Natural killer cell (primary cell): ENCODE measurements around the gene AR. TPM values are rescaled to one million over a fixed set of nuclear protein-coding genes. Genes with fewer than 3 reads are reported as not detected.

Source experiments
- ATAC-seq, 3 donors: fragments of 150-1000 bp in 2 of 3; fragments of 200-7000 bp in 1 of 3; cut with Tn5 transposase; 1 replicate in 1 of 3; 2 replicates in 2 of 3; pipeline ENCODE4 v1.10.0; 2021; ENCODE audit warnings: mild to moderate bottlenecking in 2 of 3, moderate library complexity in 2 of 3
- DNase-seq, 2 donors: peaks; one replicate each; pipeline versions ENCODE4 v3.0.0 to v3.0.0-alpha.2; 2013 to 2021; ENCODE audit warnings: mixed read lengths in 1 of 2
- H3K27ac ChIP-seq: one replicate; pipeline ENCODE4 v1.5.1; 2013; ENCODE audit warnings: mild to moderate bottlenecking, low read length
- H3K27me3 ChIP-seq: one replicate; pipeline ENCODE4 v1.6.1; 2013; ENCODE audit warnings: low read length; ENCODE audit not compliant: control insufficient read depth, insufficient read depth
- H3K36me3 ChIP-seq: one replicate; pipeline ENCODE4 v1.6.1; 2013; ENCODE audit warnings: low read length; ENCODE audit not compliant: control insufficient read depth, insufficient read depth
- H3K4me1 ChIP-seq: one replicate; pipeline ENCODE4 v1.6.1; 2013; ENCODE audit warnings: low read length; ENCODE audit not compliant: control insufficient read depth, insufficient read depth
- H3K4me3 ChIP-seq: one replicate; pipeline ENCODE4 v1.5.1; 2013; ENCODE audit warnings: low read length
- H3K9me3 ChIP-seq: one replicate; pipeline ENCODE4 v1.6.1; 2013; ENCODE audit warnings: low read length; ENCODE audit not compliant: control insufficient read depth, insufficient read depth
- H3K27ac Mint-ChIP-seq, 2 donors: one replicate each; pipeline ENCODE4 v1.8.0; 2022; ENCODE audit warnings: mild to moderate bottlenecking in 2 of 2, mixed read lengths in 2 of 2, moderate library complexity in 1 of 2
- H3K27me3 Mint-ChIP-seq, 2 donors: one replicate each; pipeline ENCODE4 v1.8.0; 2022; ENCODE audit warnings: low read depth in 2 of 2, mixed read lengths in 2 of 2
- H3K36me3 Mint-ChIP-seq: one replicate; pipeline ENCODE4 v1.8.0; 2022; ENCODE audit warnings: mixed read lengths
- H3K4me1 Mint-ChIP-seq, 2 donors: one replicate each; pipeline ENCODE4 v1.8.0; 2022; ENCODE audit warnings: mixed read lengths in 2 of 2
- H3K4me3 Mint-ChIP-seq: one replicate; pipeline ENCODE4 v1.8.0; 2022; ENCODE audit warnings: mild to moderate bottlenecking, moderate library complexity, mixed read lengths
- H3K9me3 Mint-ChIP-seq, 2 donors: one replicate each; pipeline ENCODE4 v1.8.0; 2022; ENCODE audit warnings: mixed read lengths in 2 of 2
- WGBS: methylation state at CpG from one replicate; pipeline ENCODE4 v1.1.7; 2013; ENCODE audit warnings: missing lambda C conversion rate; ENCODE audit not compliant: insufficient coverage; 5-methylcytosine and 5-hydroxymethylcytosine counted together
- intact Hi-C: fragments of 100-400 bp; cut with micrococcal nuclease; formaldehyde crosslinking; loops from one replicate; pipeline ENCODE4 v1.14.2; 2022
- total RNA-seq, 4 donors: library from RNA; stranded (reverse); fragments of 120-200 nt in 1 of 4; gene quantifications; one replicate each; pipeline versions ENCODE4 v1.2.3 to v1.2.4, GENCODE V29; 2013 to 2022
- TF ChIP-seq, protein P1 (sequence below): fragments of 200-600 bp; IDR thresholded peaks from one replicate; pipeline ENCODE4 v1.8.0; 2022; ENCODE audit warnings: antibody characterized with exemption

The AR gene
- total RNA-seq, 3 donors from 2014 or later (not counting 1 experiment from before 2014, with no cell fraction given) = 0.02 TPM; not detected in 2

DNA sequence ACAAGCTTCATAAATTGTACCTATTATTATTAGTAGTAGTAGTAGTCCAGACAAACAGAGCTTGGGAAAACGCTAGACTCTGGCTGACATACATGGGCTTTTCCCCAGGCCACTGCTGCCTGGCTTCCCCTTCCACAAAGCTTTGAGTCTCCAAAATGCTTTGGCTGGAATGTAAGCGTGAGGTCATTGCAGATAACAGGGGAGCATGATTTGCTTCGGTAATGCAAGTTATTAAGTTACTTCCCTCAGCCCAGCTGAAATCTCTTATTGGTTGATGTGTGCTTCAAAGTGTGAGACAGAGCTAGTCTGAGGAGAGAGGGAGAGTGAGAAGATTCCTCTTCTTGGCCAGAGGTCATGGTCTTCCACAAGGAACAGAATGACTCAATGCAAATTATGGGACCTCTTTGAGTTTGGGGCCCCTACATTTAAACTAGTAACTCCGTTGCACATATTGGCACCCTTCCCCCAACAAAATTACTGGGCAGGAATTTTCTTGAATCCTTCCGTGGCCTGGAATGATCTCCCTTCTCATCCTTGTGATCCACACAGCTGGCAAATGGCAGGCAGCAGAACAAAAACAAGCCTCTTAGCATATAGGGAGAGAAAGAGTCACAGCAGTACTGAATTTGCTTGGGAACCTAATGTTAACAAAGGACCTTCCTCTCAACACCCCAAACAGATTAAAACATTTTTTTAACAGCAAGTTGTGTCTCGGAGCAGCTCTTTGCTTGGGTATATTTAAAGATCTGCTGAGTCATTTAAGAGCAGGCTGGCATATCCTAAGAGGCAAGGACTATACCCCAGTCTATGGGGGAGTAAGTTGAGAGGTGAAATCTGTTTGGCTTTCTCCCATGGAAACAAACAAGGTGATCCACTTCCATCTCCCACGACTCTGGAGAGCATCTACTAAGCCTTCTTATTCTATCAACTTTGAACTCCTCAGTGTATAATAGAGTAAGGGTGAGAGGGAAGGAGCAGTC is 19.9 kb downstream of the AR start:
- H3K36me3 ChIP-seq = no peaks in the 10 kb centered on the region
- H3K9me3 Mint-ChIP-seq = no peaks in the 10 kb centered on the region
- no peaks in the 10 kb centered on the region for H3K9me3 ChIP-seq
- H3K27me3 Mint-ChIP-seq = peaks cover 0 to 7% of the 10 kb centered on the region in 2 donors
- DNase-seq = no peak
- H3K4me3 Mint-ChIP-seq = no peak overlapping the region
- no peaks in the 10 kb centered on the region for H3K4me1 ChIP-seq
- H3K36me3 Mint-ChIP-seq = no peaks in the 10 kb centered on the region
- H3K4me3 ChIP-seq = no peak overlapping the region
- ATAC-seq = no peak
- TF ChIP-seq, protein P1, sequence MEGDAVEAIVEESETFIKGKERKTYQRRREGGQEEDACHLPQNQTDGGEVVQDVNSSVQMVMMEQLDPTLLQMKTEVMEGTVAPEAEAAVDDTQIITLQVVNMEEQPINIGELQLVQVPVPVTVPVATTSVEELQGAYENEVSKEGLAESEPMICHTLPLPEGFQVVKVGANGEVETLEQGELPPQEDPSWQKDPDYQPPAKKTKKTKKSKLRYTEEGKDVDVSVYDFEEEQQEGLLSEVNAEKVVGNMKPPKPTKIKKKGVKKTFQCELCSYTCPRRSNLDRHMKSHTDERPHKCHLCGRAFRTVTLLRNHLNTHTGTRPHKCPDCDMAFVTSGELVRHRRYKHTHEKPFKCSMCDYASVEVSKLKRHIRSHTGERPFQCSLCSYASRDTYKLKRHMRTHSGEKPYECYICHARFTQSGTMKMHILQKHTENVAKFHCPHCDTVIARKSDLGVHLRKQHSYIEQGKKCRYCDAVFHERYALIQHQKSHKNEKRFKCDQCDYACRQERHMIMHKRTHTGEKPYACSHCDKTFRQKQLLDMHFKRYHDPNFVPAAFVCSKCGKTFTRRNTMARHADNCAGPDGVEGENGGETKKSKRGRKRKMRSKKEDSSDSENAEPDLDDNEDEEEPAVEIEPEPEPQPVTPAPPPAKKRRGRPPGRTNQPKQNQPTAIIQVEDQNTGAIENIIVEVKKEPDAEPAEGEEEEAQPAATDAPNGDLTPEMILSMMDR = no peak
- intact Hi-C loops = no loop called here
- H3K27ac ChIP-seq = no peak overlapping the region
- no peaks in the 10 kb centered on the region for H3K27me3 ChIP-seq
- 79% methylated on average over 3 of the region's 7 CpGs for WGBS
- H3K27ac Mint-ChIP-seq = no peak overlapping the region
- H3K4me1 Mint-ChIP-seq = no peaks in the 10 kb centered on the region

DNA sequence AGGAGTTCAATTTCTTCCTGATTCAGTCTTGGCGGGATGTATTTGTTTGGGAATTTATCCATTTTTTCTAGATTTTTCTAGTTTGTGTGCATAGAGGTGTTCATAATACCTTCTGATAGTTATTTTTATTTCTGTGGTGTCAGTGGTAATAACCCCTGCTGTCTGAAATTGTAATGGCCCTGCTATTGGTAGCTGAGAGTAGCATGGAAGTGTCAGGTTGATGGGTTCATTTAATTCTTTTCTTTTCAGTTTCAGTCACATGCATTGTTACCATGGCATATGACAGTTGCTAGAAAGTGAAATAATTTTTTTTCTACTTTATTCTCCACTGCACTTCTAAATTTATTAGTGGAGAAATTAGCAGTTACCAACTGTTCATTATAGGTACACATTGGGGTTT is 20.7 kb downstream of the AR start:
- Mint-ChIP-seq H3K4me3 (no peak overlapping the region), H3K9me3 (no peaks in the 10 kb centered on the region)
- no peak for ATAC-seq

DNA sequence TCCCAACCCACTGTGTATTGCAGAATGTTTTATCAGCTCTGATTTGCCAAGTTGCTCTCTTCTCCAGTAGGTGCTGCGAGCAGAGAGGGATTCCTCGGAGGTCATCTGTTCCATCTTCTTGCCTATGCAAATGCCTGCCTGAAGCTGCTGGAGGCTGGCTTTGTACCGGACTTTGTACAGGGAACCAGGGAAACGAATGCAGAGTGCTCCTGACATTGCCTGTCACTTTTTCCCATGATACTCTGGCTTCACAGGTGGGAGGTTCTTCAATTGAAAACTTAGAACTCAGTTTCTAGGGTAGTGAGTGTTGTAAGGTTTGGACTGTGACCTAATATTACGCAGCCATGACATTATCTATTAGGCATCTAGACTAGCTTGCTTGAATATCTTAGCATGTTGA is 24.9 kb downstream of the AR start:
- DNase-seq (no peak), ATAC-seq (no peak)
- Mint-ChIP-seq H3K36me3 (no peaks in the 10 kb centered on the region), H3K9me3 (no peaks in the 10 kb centered on the region), H3K4me1 (no peaks in the 10 kb centered on the region), H3K27ac (no peak overlapping the region), H3K4me3 (no peak overlapping the region), H3K27me3 (peaks cover 0 to 13% of the 10 kb centered on the region in 2 donors)
- H3K4me1 ChIP-seq = no peaks in the 10 kb centered on the region
- no peaks in the 10 kb centered on the region for H3K27me3 ChIP-seq
- TF ChIP-seq, protein P1 = no peak
- 91% methylated on average over 4 of the region's 5 CpGs for WGBS
- H3K9me3 ChIP-seq = no peaks in the 10 kb centered on the region
- H3K27ac ChIP-seq = no peak overlapping the region
- no peak overlapping the region for H3K4me3 ChIP-seq
- no peaks in the 10 kb centered on the region for H3K36me3 ChIP-seq
- intact Hi-C loops = no loop called here

More for the DNA sequence above, 20.7 kb downstream of the AR start:
- no peaks in the 10 kb centered on the region for H3K36me3 ChIP-seq
- Mint-ChIP-seq H3K36me3 (no peaks in the 10 kb centered on the region), H3K27ac (no peak overlapping the region), H3K4me1 (no peaks in the 10 kb centered on the region), H3K27me3 (peaks cover 0 to 10% of the 10 kb centered on the region in 2 donors)
- no peak overlapping the region for H3K27ac ChIP-seq
- 100% methylated on average over 1 of the region's 1 CpG for WGBS
- TF ChIP-seq, protein P1 = no peak
- H3K4me1 ChIP-seq = no peaks in the 10 kb centered on the region
- H3K27me3 ChIP-seq = no peaks in the 10 kb centered on the region
- no peak for DNase-seq
- H3K9me3 ChIP-seq = no peaks in the 10 kb centered on the region
- H3K4me3 ChIP-seq = no peak overlapping the region
- intact Hi-C loops = no loop called here
